Muscle of arm (tissue), 12 donors: ENCODE data around the gene FARS2. TPM values are rescaled to one million over a fixed set of nuclear protein-coding genes. Genes with fewer than 3 reads are reported as not detected.

Experiments used
- DNase-seq: peaks from one replicate; pipeline ENCODE4 v3.0.0-alpha.2; 2013
- polyA plus RNA-seq, 12 donors: library from polyadenylated mRNA; unstranded; fragments of 120-200 nt; gene quantifications; one replicate each; pipeline ENCODE4 v1.2.1, GENCODE V29; 2013; ENCODE audit not compliant: insufficient read length in 12 of 12

The FARS2 gene
- polyA plus RNA-seq, 12 donors: 7.1 to 16.5 (median 10.8) TPM; not detected in 1

DNA sequence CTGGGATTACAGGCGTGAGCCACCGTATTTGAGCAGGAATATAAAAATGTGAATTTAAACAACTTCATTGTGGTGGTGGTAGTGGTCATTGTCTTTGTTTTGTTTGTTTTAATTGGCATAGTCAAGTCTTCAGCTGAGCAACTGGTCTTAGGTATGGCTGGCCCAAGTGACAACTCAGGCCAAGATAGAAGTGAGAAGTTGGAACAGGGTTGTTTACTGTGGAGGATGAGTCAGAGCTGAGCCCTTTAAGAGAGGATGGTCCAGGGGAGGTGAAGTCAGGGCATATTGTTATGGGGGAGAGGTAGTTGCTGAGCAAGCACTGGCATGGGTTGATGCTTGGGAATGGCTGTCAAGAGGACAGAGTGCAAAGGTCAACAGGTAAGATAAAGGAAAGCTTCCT lies 308.2 kb downstream of the FARS2 start:
- DNase-seq: no peak

DNA sequence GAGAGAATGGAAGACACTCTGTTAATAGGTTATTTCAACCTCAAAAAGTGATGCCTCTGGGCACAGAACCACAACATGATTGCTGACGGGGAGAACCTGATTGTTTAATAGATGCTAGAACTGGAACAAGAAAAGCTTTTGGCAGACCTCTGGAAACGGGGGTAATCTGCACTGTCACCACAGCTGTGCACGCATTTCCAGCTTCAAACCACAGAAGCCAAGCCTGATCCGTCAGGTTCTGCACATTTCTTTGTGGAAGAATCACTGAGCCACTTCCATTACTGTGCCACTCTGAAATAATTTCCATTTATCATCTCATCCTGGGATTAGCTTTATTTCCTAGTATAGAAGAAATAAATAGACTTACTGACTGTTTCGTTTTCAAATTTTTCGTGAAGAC lies 309.3 kb downstream of the FARS2 start:
- no peak for DNase-seq

DNA sequence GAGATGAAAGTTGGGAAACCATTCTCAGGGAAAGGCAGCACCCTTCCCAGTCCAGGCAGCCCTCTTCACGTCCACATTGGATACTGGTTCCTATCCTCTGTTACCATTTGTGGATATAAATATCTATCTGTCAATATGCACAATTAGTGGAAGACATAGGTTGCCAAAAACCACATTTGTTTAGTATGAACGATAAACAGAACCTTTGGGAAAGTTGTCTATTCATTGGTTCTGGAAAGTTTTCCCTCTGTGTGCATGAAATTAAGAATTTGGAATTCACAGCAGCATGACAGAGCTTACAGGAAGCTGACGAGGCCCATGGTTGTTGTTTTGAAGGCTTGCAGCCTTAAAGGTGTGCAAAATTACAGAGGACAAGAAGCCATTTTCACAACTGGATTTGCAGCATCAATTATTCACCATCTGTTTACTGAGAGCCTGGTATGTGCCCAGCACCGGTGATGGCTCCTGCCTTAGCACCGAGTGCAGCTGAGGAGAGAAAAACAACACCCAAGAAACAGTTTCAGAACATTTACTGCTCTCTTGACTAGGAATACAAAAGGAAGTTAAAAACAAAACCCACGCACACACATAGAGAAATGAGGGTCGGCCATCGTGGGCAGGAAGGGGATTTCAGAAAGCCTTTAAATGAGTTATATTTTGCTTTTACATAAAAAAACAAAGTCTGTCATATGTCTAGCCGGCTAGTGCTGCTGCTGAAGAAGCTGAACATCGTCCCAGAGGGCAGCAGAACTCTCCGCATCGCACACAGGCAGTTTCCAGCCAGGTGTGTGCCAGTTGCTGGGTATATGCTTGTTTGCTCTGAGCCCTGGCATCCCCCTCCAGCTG lies 319.6 kb downstream of the FARS2 start:
- DNase-seq: no peak

DNA sequence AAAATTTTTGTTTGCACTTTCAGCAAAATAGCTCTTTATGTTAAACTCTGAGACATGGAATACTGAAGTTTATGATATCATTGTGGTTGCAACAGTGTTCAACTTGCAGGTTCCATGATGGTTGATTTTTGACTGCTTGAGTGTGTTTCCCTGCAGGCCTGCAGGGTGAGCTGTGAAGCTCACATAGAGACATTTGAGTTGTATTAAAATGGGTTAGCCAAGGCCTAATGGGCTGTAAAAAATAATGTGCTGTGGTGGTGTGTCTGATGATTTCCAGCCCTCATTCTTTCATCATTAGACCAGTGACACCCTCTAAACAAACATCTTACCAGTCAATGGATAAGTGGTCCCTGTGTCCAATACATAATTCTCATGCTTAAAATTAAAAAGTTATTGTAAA lies 321.4 kb downstream of the FARS2 start:
- DNase-seq: no peak

DNA sequence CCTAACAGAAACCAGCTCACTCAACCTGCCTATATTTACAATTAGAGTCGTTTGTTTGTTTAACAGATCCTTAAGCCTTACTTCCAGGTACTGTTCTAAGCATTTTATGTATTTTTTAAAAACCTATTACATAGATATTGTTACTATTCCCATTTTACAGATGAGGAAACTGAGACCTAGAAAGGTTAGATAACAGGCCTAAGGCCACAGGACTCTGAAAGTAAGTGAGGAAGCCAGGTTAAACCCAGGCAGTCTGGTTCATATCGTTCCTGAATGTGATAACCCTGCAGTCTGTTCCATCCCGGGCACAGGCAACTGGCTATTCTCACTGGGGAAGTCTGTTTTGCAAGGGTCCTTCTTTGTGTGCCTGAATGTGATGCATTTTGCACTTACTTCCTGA lies 322.2 kb downstream of the FARS2 start:
- DNase-seq: no peak

DNA sequence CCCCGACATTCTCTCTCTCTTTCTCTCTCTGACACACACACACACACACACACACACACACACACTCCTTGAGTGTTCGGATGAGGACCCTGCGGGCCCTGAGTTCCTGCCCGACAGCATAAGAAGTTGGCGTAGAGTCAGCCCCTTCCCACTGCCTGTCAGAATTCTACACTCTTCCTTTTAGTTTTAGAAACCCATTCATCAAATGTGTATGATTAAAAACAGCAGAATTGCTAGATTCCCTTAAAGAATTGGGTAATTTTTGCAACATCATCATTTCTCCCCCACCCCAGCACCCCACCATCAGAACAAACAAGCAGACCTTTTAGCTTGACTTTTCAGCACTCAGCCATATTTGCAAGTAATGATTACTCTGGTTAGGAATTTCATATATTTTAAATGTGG lies 322.8 kb downstream of the FARS2 start:
- peak; percentile 34 for DNase-seq

DNA sequence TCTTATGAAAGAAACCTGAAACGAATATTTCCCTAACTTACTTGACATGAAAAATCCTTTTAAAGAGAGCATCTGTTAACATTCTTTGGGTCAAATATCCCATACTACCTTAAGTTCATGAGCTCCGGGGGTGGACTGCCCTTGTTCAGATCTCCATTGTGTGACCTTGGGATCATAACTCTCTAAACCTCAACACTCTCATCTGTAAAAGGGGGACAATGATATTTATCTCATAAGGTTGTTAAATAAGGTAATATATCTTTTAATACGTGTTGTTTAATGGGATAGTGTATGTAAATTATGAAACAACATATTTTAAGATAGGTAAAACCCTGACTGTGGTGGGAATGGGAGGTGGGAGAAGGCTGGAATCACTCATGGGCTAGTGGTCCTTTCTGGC lies 326.3 kb downstream of the FARS2 start:
- no peak for DNase-seq

DNA sequence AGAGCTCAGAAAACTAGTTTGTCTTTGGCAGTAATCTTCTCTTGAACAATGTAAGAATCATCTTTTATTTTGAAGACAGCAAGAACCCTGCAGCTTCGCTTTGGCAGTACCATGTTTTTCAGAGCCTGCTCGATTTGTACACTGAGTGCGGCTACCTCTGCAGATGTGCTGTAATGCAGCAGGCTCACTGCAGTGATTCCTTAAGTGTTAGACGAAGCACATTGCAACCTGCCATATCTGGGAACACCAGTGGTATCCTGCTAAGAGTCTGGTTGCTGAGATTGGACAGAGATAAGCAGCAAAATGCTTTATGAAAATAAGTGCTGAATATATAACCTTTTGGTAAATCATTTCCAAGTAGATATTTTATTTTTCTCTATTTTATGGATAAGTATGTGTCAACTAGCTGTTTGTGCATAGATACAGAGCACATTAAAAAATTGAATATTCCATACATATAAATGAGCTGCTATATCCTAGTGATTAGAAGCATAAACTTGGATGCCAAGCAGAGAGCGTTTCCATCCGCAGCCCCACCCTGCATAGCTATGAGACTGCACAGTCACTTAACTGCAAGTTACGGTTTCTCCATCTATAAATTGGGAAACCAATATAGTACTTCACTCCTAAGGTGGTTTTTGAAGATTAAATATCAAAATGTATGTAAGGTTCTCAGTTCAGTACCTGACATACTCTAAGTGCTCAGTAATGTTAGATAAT lies 328.3 kb downstream of the FARS2 start:
- DNase-seq: no peak

DNA sequence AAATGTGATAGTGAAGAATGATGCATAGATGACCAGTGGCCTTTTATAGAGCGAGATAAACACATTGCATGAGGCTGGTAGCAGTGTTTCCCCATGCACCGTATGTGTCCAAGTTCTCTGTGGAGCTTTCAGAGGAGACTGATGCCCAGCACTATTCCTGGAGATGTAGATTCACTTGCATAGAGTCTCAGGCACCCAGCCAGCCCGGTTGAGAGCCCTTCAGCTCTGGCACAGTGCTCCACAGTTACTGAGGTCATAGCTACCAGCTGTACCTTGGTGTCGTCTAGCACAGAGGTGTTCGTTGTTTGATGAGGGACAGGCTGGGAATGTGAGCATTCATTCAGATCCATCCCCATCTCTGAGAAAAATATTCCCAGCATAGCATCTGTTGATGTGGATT lies 328.9 kb downstream of the FARS2 start:
- DNase-seq: no peak

DNA sequence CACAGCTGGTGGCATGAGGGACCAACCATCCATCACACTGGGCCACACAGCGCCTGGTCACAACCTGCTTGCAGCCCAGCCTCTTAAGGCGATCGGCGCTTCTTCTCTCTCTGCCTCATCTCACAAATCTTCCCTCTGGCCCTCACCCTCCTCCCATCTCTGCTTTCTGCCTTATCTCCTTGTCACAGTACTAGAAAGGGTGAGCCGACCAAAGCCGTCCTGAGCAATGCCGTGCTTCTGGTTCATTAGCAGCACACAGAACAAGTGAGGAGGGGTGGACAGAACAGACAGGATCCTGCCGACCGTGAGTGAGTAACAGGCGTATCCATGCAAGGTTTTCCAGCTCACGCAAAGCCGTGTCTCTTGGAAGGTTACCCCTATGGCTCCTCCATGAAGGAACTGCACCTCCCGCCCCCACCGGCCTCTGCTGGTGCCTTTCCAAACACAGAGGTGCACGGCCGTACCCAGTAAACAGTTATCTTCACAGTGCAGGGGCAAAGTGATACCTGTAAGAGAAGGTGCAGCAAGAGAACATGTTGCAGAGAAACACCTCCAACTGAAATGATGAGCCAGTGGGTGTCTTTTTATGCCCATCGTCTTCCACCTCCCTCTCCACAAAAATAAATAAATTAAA lies 331.7 kb downstream of the FARS2 start:
- no peak for DNase-seq

DNA sequence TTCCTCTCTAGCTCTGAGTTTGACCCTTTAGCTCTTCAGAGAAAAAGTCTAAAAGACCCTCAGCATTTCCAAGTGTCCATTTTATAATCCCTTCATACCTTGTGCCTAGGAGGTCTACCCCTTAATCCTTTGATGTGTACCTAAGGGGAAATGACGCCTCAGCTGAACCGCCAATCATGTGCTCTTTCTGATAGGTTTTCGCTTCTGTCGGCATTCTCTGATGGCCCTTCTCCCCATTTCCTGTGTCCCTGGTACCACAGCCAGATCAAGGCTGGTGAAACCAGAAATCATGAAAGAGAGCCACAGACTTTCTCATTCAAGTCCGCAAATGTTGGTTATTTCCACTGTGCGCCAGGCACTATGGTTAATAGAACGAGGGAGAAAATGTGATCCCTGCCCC lies 333.9 kb downstream of the FARS2 start:
- DNase-seq: no peak

DNA sequence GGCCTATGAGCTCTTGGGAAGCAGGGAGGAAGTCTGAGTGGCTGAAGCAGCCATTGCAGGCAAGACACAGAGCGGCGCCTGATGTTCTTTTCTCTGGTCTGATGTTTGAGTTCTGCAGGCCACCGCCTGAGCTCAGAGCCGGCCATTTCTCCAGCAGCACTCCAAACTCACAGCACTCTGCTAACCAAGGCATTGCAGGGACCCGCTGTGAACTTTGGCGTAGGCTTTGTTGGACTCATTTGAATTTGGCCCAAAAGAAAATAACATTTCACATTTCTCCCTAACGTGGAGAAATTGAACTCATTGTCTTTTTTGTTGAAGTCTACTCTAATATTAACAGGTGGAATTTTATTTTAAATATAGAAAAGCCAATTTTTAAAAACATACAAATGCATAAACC lies 336.1 kb downstream of the FARS2 start:
- DNase-seq: no peak

DNA sequence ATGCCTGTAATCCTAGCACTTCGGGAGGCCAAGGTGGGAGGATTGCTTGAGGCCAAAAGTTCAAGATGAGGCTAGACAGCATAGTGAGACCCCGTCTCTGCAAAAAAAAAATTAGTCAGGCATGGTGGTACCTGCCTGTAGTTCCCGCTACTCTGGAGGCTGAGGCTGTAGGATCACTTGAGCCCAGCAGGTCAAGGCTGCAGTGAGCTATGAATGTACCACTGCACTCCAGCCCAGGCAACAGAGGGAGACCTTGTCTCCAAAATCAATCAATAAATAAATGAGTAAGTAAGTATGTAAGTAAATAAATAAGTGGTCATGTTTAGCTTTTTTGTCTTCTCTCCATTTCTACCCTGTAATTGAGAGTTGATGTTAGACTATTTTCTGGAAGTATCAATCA lies 336.8 kb downstream of the FARS2 start:
- DNase-seq: no peak

DNA sequence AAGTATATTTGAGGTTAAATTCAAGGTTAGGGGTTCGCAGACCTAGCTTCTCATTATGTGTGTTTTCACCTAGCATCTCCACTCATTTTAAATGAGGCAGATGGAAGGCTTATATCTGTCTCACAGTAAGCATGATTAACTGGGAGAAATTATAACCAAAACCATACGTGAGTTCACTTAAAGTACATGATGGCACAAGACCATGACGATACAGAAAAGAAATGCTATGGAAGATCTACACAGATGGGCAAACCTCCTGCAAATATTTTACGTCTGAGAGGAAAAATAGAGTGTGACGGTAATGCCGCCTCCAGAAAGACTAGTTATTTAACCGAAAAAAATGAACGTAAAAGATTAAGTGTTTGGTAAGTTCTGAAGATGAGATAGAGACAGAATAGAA lies 337.8 kb downstream of the FARS2 start:
- DNase-seq: no peak

DNA sequence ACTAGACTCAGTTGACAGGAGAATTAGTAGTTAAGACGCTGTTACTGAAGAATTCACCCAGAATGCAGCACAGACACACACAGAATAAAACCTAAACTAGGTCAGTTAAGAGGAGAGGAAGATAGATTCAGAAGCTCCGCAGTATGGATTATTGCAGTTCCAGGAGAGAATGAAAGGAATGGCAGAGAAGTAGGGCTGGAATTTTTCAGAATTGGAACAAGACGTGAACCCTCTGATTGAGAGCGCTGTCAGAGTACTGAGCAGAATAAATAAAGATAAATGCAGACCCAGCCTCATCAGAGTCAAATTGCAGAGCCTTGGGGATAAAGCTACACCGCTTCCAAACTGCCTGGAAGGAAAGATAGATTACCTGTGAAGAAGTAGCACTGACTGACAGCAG lies 344.6 kb downstream of the FARS2 start:
- DNase-seq: no peak

DNA sequence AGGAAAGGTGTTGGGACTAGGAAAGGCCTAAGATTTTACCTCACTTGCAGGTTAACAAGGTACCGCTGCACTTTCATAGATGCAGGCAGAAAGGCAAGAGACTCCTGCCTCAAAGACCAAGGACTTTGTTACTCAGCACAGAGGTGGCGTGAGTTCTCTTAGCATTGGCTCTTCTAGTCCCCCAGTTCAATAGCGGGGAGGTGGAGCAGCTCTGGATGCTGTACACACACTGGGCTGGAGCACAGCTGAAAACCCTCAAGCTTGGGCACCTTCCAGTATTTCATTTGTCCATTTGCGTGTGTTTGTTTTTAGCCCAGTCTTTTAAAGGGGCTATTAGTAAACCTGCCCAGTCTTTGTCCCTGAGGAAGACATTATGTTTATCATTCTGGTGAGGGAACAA lies 345.2 kb downstream of the FARS2 start:
- no peak for DNase-seq

DNA sequence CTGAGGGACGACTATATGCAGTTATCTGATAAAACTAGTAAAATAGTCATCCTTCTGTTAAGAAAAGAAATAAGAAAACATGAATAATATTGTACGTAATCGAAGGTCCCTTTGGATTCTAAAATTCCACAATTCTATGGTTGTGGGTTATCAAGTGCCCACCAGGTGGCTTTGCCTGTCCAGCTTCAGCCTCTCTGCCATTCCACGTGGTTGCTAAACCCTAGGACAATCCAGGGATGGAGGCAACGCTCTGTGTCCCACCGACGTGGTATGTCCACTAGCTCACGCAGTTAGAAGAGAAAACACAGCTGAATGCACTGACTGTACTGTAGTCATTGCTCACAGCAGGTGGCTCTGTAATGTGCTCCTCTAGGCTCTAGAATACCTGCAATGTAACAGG lies 349.3 kb downstream of the FARS2 start:
- no peak for DNase-seq

DNA sequence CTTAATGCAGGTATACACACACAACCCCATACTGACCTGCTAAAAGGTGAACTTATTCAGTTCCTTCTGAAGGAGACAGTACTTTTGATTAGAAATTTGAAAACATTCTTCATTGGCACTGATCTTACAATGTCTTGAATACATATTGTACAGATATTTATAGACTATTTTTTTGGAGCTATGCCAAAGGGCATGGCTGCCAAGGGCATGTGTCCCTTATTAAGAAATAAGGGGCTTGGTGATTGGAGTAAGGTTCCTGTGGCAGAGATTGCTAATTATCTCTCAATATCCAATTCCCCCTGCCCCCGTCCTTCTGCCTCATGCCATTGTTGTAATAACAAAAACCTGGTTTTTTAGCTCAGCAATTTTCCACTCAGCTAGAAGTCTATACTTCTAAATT lies 355.9 kb downstream of the FARS2 start:
- no peak for DNase-seq

DNA sequence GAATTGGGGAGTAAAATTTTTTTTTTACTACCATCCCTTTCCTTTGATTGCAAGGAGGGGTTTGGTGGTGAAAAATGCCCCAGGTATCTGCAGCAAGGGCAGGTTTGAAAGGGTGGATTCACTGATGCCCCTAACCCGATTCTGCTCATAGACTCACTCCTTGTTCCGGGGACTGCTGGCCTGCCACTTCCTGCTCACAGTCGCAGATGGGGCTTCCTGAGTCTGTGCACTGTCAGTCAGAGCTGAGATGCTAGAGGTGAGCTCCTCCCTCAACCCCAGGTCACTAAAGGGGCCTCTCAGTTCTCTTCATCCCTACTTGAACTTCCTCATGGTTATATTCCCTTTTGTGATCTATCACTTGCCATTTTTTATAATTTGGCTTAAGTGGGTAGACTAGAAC lies 357.9 kb downstream of the FARS2 start:
- DNase-seq: no peak

DNA sequence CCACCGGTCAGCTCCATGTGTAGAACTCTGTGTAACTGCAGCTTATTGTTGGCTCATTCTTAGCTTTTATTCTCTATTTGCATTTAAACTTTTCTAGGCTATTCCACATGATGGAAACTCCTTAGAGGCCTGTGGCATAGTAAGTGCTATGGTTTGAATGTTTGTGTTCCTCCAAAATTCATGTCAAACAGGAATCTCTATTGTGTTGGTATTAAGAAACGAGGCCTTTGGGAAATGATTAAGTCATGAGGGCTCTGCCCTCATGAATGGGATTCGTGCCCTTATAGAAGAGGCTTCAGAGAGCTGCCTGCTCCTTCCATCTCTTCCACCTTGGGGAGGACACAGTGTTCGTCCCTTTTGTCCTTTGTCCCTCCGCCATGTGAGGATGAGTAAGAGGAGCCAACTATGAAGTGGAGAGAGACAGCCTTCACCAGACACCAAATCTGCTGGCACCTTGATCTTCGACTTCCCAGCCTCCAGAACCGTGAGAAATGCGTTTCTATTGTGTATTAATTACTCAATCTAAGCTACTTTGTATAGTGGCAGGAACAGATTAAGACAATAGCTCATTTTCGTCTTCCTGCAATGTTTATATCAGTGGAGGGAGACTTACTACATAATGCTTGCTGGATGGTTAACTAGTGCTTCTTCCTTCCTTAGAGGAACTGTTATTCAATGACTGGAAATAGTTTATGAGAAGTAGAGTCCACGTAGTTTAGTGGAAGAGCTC lies 361.1 kb downstream of the FARS2 start:
- DNase-seq: no peak

DNA sequence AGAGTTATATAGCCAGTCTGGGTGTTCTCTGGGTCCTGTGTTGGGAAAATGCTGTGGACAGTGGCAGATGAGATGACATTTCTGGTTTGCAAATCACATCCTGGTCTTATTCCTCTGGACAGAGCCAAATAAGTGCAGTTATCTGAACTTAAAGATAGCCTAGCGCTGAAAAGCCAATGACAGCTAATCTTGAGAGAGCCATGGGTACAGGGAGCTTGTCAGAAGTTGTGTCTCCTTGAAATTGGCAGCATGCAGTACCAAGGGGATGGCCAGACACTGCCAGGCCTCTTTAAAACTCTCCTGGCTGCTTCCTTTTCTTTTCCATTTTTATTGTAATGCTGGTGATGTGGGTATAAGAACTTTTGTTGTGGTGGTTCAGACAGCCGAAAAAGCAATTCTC lies 362.5 kb downstream of the FARS2 start:
- no peak for DNase-seq

DNA sequence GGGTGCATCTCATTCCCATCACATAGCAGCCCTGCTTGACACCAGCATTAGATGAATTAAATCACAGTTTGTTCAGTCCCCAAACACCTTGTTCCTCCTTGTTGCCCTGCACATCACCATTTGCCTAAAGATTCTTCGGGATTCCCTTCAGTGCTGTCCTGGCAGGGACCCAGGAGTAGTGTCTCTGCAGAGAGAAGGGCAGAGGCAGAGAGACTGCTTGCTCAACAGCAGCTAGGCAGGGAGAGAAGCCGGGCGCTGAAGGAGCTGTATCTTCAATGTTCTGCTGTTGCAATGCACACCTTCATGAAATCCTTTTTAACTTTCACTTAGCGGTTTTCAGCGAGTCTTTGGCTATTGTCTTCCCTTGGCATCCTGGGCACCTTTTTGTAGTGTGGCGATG lies 362.9 kb downstream of the FARS2 start:
- no peak for DNase-seq
